ENCODE measurements around the gene AVP.

DNA sequence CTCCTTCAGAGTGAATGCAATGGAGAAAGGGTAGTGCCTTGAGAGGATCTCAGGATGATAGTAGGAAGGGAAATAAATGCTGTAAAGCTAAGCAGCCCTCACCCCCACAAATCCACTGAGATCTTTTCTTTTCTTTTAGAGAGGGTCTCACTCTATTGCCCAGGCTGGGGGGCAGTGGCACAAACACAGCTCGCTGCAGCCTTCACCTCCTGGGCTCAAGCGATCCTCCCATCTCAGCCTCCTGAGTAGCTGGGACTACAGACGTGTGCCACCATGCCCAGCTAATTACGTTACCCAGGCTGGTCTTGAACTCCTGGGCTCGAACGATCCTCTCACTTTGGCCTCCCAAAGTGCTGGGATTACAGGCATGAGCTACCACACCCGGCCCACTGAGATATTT, 16.0 kb upstream of the AVP start:
- TF ChIP-seq, protein P1, sequence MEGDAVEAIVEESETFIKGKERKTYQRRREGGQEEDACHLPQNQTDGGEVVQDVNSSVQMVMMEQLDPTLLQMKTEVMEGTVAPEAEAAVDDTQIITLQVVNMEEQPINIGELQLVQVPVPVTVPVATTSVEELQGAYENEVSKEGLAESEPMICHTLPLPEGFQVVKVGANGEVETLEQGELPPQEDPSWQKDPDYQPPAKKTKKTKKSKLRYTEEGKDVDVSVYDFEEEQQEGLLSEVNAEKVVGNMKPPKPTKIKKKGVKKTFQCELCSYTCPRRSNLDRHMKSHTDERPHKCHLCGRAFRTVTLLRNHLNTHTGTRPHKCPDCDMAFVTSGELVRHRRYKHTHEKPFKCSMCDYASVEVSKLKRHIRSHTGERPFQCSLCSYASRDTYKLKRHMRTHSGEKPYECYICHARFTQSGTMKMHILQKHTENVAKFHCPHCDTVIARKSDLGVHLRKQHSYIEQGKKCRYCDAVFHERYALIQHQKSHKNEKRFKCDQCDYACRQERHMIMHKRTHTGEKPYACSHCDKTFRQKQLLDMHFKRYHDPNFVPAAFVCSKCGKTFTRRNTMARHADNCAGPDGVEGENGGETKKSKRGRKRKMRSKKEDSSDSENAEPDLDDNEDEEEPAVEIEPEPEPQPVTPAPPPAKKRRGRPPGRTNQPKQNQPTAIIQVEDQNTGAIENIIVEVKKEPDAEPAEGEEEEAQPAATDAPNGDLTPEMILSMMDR (conservative IDR thresholded peaks at IDR 0.05): no peak
- TF ChIP-seq EZH2 (IDR thresholded peaks at IDR 0.05; ENCODE audit: low read depth): no peak

Data from PC-9 (cell line).